ENCODE data around the gene SLC24A5. TPM values are rescaled to one million over a fixed set of nuclear protein-coding genes. Genes with fewer than 3 reads are reported as not detected.
A peak's percentile ranks its signal among the peaks of the same experiment; 100 is the strongest.

SLC24A5 gene
- total RNA-seq, 1 donor from 2014 or later, result not detected

GRCh38 chr15:48191574-48192225 is 70.9 kb downstream of the SLC24A5 start, which contains the start of gene CTXN2:
Gene CTXN2, plus strand, starts transcription at chr15:48191665. Its CDS starts 9,636 bp downstream, at chr15:48201301.
- H3K9me3 ChIP-seq (replicated peaks), result no peaks in the 10 kb centered on the region
- H3K4me1 ChIP-seq, result no peaks in the 10 kb centered on the region
- H3K4me3 ChIP-seq, result peak within 1 kb of the TSS; percentile 14
- H3K27me3 ChIP-seq (ENCODE audit: low read depth), result peaks cover 55% of the 10 kb centered on the region
- H3K36me3 ChIP-seq, result no peaks in the 10 kb centered on the region
- H3K27ac ChIP-seq (replicated peaks), result no peak within 1 kb of the TSS
- DNase-seq, result no peak
- no peak for TF ChIP-seq CTCF (IDR thresholded peaks at IDR 0.05; ENCODE audit: borderline replicate concordance)
- intact Hi-C loops (cut with micrococcal nuclease), result no loop called here

Other genes starting within 250 kb of the SLC24A5 start
- gene MYEF2, start 57.3 kb downstream of the SLC24A5 start, total RNA-seq, result 11.9 TPM
- gene CTXN2, start 70.7 kb downstream of the SLC24A5 start, total RNA-seq, result not detected
- gene SLC12A1, start 85.3 kb downstream of the SLC24A5 start, total RNA-seq, result not detected
- gene DUT, start 210.4 kb downstream of the SLC24A5 start, total RNA-seq, result 78.5 TPM

Measured in left ventricle myocardium inferior (tissue), 1 donor.